HFFc6 (cell line): ENCODE data around the gene OPRL1. TPM values are rescaled to one million over a fixed set of nuclear protein-coding genes. Genes with fewer than 3 reads are reported as not detected.
A peak's percentile ranks its signal among the peaks of the same experiment; 100 is the strongest.

ENCODE experiments used
- DNase-seq: peaks from one replicate; pipeline ENCODE4 v3.0.0-alpha.2; 2018
- H3K27ac Mint-ChIP-seq: 2 replicates; pipeline ENCODE4 v1.8.0; 2020; ENCODE audit warnings: mild to moderate bottlenecking, mixed read lengths
- H3K27me3 Mint-ChIP-seq: 2 replicates; pipeline ENCODE4 v1.8.0; 2021; ENCODE audit warnings: mild to moderate bottlenecking, moderate library complexity, mixed read lengths; ENCODE audit not compliant: insufficient read depth
- H3K36me3 Mint-ChIP-seq: 2 replicates; pipeline ENCODE4 v1.8.0; 2021; ENCODE audit warnings: low read depth, mixed read lengths
- H3K4me1 Mint-ChIP-seq: 2 replicates; pipeline ENCODE4 v1.8.0; 2020; ENCODE audit warnings: low read depth, mixed read lengths
- H3K4me3 Mint-ChIP-seq: 2 replicates; pipeline ENCODE4 v1.8.0; 2020; ENCODE audit warnings: mild to moderate bottlenecking, moderate library complexity, mixed read lengths
- H3K9me3 Mint-ChIP-seq: 2 replicates; pipeline ENCODE4 v1.8.0; 2020; ENCODE audit warnings: mild to moderate bottlenecking, mixed read lengths
- total RNA-seq, 6 experiments: library from RNA; stranded (reverse); fragmentation: NEBNext Ultra II Directional; extraction: Animal tissue kit (Norgen Biotek cat#: 25700); gene quantifications; 2 replicates in 1 of 6; 3 replicates in 5 of 6; pipeline ENCODE4 v1.2.3, GENCODE V29; 2021
- TF ChIP-seq, protein P1 (sequence below): fragments of 200-600 bp; sonication (generic); IDR thresholded peaks from 2 replicates; pipeline ENCODE4 v1.5.0; 2021; ENCODE audit warnings: antibody characterized with exemption, mild to moderate bottlenecking

Gene OPRL1
- total RNA-seq, 6 experiments from 2014 or later = 0.27 to 1.00 (median 0.41) TPM

DNA sequence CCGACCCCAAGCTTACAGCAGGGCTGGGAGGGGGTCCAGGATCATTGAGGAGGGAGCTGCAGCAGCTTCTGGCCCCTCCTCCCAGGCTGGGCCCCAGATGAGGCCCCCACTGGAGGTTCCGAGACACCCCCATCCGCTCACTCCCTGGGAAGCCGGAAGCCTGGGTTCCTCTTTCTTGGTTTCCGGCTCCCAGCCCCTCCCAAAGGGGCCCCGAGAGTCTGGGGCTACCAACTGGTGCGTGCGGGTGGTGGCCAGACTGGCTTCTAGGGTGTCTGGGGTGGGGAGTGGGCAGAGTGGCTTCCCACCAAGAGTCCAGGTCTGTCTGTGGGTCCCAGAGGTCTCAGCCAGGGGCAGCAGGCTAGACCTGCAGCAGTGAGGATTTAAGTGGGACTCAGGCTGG is 2.8 kb upstream of the OPRL1 start:
- no peaks in the 10 kb centered on the region for H3K36me3 Mint-ChIP-seq
- H3K4me3 Mint-ChIP-seq = no peak overlapping the region
- H3K9me3 Mint-ChIP-seq = no peaks in the 10 kb centered on the region
- H3K27ac Mint-ChIP-seq = no peak overlapping the region
- TF ChIP-seq, protein P1, sequence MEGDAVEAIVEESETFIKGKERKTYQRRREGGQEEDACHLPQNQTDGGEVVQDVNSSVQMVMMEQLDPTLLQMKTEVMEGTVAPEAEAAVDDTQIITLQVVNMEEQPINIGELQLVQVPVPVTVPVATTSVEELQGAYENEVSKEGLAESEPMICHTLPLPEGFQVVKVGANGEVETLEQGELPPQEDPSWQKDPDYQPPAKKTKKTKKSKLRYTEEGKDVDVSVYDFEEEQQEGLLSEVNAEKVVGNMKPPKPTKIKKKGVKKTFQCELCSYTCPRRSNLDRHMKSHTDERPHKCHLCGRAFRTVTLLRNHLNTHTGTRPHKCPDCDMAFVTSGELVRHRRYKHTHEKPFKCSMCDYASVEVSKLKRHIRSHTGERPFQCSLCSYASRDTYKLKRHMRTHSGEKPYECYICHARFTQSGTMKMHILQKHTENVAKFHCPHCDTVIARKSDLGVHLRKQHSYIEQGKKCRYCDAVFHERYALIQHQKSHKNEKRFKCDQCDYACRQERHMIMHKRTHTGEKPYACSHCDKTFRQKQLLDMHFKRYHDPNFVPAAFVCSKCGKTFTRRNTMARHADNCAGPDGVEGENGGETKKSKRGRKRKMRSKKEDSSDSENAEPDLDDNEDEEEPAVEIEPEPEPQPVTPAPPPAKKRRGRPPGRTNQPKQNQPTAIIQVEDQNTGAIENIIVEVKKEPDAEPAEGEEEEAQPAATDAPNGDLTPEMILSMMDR = no peak
- peaks cover 8% of the 10 kb centered on the region; the same call in 1 of the 2 replicates for H3K4me1 Mint-ChIP-seq
- DNase-seq = no peak
- peaks cover 8% of the 10 kb centered on the region for H3K27me3 Mint-ChIP-seq

DNA sequence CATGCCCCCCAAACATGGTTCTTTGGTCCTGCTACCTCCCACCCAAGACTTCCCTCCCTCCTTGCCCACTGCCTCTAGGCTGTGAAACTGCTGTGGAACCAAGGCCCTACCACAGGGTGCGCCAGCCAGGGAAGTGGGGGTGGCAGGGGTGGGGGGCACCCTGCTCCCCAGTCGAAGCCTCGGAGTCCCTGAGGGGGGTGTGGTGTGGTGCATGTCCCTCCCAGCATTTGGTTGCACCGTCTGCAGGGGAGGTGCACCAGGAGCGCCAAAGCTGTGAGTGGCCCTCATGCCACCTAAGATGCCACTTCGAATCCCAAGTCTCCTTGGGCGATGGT is 2.4 kb upstream of the OPRL1 start:
- TF ChIP-seq, protein P1 = no peak
- Mint-ChIP-seq H3K9me3 (no peaks in the 10 kb centered on the region), H3K27me3 (peaks cover 8% of the 10 kb centered on the region), H3K36me3 (no peaks in the 10 kb centered on the region), H3K4me3 (no peak overlapping the region), H3K4me1 (peaks cover 8% of the 10 kb centered on the region; the same call in 1 of the 2 replicates), H3K27ac (no peak overlapping the region)
- DNase-seq = no peak

DNA sequence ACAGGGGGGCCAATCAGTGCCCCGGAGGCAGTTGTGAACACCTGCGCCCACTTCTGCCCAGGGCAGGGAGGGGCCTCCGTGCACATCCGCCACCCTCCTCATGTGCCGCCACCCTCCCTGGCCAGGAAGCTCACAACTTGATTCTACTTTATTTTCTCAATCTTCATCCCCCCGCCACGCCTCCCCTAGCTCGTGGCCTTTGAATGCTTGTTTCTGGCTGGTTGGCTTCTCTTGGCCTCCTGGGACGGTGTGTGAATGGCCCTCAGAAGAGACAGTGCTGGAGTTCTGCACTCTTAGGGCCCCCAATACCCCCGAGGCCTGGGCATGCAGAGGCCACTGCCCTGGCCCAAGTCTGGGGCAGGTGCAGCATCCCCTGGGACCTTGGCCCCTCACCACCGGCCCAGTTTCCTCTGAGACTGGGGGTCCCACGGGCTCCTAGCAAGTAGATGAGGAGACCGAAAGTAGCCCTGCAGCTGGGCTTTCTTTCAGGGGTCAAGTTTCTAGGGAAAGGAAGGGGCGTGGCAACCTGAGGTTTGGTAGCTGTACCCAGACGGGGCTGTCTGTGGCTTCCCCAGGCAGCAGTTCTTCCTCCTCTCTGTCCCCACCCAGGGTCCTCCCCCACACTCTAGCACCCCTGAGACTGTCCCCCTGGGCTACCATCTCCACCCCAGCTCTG is 1.9 kb upstream of the OPRL1 start:
- H3K27me3 Mint-ChIP-seq = peaks cover 10% of the 10 kb centered on the region
- TF ChIP-seq, protein P1 = no peak
- no peak overlapping the region for H3K27ac Mint-ChIP-seq
- H3K4me3 Mint-ChIP-seq = peak overlapping the region; percentile 89
- H3K36me3 Mint-ChIP-seq = no peaks in the 10 kb centered on the region
- no peaks in the 10 kb centered on the region for H3K9me3 Mint-ChIP-seq
- H3K4me1 Mint-ChIP-seq = peaks cover 8% of the 10 kb centered on the region; the same call in 1 of the 2 replicates
- DNase-seq = no peak

DNA sequence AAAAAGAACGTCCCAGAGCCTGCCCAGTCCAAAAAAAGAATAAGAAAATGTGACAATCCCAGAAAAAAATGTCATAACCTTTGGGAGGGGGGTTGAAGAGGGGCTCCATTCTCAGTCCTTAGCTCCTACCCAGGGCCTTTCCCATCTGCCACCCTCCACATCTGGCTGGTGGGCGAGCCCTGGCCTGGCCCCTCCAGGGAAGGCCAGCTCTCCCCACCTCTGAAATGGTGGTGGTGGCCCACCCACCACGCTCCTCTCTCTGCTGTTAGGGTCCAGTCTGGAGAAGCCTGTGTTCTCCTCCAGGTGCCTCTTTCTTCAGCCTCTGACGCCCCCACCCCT is 979 bp upstream of the OPRL1 start:
- no peak for DNase-seq
- H3K4me3 Mint-ChIP-seq = peak overlapping the region; percentile 89
- H3K9me3 Mint-ChIP-seq = no peaks in the 10 kb centered on the region
- H3K27me3 Mint-ChIP-seq = peaks cover 13% of the 10 kb centered on the region
- no peaks in the 10 kb centered on the region for H3K36me3 Mint-ChIP-seq
- TF ChIP-seq, protein P1 = no peak
- no peak overlapping the region for H3K27ac Mint-ChIP-seq
- peaks cover 8% of the 10 kb centered on the region; the same call in 1 of the 2 replicates for H3K4me1 Mint-ChIP-seq

DNA sequence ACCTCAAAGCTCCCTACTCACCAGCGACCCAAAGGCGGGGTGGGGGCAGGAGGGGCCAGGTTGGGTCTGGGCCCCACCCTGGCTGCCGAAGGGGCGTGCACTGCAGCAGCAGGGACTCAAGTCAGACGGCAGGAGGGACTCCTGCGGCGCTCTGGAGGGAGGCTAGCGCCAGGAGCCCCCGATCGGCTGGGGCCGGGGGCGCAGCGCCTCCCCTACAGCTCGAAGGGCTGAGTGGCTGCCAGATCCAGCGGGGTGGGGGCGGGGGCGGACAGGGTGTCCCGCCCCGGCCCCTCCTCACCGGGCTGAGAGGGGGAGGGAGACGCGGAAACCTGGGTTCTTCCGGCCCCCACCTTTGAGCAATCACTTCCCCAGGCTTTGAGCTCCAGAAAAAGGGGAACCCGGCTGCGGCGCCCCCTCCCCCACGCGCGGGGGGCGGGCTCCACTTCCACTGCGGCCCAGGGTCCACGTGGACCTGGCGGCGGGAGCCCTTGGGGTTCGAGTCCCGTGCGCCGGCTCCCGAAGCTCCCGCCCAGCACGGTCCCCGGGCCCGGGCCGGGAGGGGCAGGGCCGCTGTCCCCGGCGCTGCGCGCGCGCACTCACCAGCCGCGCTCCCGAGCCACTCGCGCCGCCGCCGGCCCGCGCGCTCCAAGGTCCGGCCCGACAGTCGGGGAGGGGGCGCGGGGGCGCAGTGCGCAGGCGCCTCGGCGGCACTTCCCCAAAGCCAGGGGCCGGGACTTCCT is 439 bp upstream of the OPRL1 start, which contains the start of gene RGS19:
TSS of gene RGS19 (minus strand) at position 246 of the 740 bp plus-strand sequence. CDS start 2,632 bp downstream, outside the sequence.
- peak within 1 kb of the TSS; percentile 89 for H3K4me3 Mint-ChIP-seq
- H3K9me3 Mint-ChIP-seq = no peaks in the 10 kb centered on the region
- peaks cover 13% of the 10 kb centered on the region for H3K27me3 Mint-ChIP-seq
- no peaks in the 10 kb centered on the region for H3K36me3 Mint-ChIP-seq
- TF ChIP-seq, protein P1 = peak; percentile 28; the same call in 1 of the 2 replicates
- DNase-seq = no peak
- H3K27ac Mint-ChIP-seq = 0 out of 2 replicates have a peak within 1 kb of the TSS, but pooled peaks have one; percentile 13
- H3K4me1 Mint-ChIP-seq = peaks cover 8% of the 10 kb centered on the region; the same call in 1 of the 2 replicates
